ENCODE measurements around the gene UNC93A. TPM values are rescaled to one million over a fixed set of nuclear protein-coding genes. Genes with fewer than 3 reads are reported as not detected.

The UNC93A gene
- total and polyA plus RNA-seq, 2 donors (not counting 3 experiments of a cell fraction or from before 2014, with no cell fraction given), result not detected

DNA sequence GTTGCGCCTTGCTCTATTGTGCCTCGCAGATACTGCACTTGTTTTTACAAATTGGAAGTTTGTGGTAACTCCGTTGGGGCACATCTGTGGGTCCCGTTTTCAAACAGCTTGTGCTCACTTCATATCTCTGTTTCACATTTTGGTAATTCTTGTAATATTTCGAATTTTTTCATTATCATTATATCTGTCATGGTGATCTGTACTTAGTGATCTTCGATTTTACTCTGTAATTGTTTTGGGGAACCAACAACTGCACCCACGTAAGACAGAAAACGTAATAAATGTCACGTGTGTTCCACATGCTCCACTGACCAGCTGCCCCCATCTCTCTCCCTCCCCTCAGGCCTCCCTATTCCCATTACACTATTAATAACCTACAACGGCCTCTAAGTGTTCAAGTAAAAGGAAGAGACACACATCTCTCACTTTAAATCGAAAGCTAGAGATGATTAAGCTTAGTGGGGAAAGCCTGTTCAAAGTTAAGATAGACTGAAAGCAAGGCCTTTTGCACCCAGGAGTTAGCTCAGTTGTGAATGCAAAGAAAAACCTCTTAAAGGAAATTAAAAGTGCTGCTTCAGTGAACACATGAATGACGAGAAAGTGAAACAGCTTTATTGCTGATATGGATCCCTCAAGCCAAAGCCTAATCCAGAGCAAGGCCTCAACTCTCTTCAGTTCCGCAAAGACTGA is 60.7 kb downstream of the UNC93A start:
- Histone ChIP-seq H3K9me3 (replicated peaks; ENCODE audit: control insufficient read depth, insufficient read depth, low read length) (no peaks in the 10 kb centered on the region), H3K9me1 (replicated peaks; ENCODE audit: control insufficient read depth, extremely low read depth, insufficient read depth, low read length) (no peaks in the 10 kb centered on the region), H3K79me2 (ENCODE audit: control insufficient read depth, insufficient read depth, low read length) (no peaks in the 10 kb centered on the region), H3K4me1 (ENCODE audit: control insufficient read depth, extremely low read depth, insufficient read depth, low read length) (peaks cover 6% of the 10 kb centered on the region), H3K36me3 (ENCODE audit: control insufficient read depth in 2 of 2, extremely low read depth in 1 of 2, insufficient read depth in 2 of 2, low read length in 2 of 2) (no peaks in the 10 kb centered on the region), H3K4me2 (ENCODE audit: insufficient read depth, low read length) (peak overlapping the region; percentile 57), H3K27ac (ENCODE audit: insufficient read depth, low read depth, low read length) (no peak overlapping the region), H3K4me3 (replicated peaks in 1 of 3; ENCODE audit: insufficient read depth in 1 of 3, low read depth in 1 of 3, low read length in 3 of 3) (no peak overlapping the region), H3K9ac (replicated peaks; ENCODE audit: extremely low read depth, insufficient read depth, low read length) (no peak overlapping the region), H4K20me1 (replicated peaks; ENCODE audit: control insufficient read depth, extremely low read depth, insufficient read depth, low read length) (no peaks in the 10 kb centered on the region), H2AFZ (ENCODE audit: low read depth, low read length) (no peak overlapping the region), H3K27me3 (ENCODE audit: control insufficient read depth in 2 of 2, insufficient read depth in 2 of 2, low read length in 2 of 2) (peaks cover 0 to 5% of the 10 kb centered on the region in 2 experiments)
- no peak for DNase-seq (ENCODE audit: low read depth, low spot score)
- ChIA-PET POLR2A (interaction anchor here (0.7 kb wide), 1 partner anchor 631 kb away, joined by 4 read pairs; no protein-coding TSS in a partner anchor), CTCF (interaction anchor here (0.7 to 2.9 kb wide), 22 partner anchors 8 to 1071 kb away, joined by 3 to 17 read pairs (median 5); partner anchors contain the start of gene UNC93A)
- intact Hi-C loops (cut with micrococcal nuclease) (loop anchor here (2.0 kb wide), 2 partner anchors 61 to 127 kb away; partner anchors contain the start of gene UNC93A), dilution Hi-C loops (cut with MboI; ENCODE audit: extremely low pct_ligation_motif_present, low sequenced_read_pairs) (no loop called here)
- TF ChIP-seq GATA2 (IDR thresholded peaks at IDR 0.05; ENCODE audit: insufficient read depth, insufficient read length, low read depth, low read length) (no peak), EZH2 (IDR thresholded peaks at IDR 0.05; ENCODE audit: borderline replicate concordance, low read depth, low read length, severe bottlenecking) (no peak), POLR2A (IDR thresholded peaks at IDR 0.05; ENCODE audit: low read depth, low read length) (no peak), MYC (IDR thresholded peaks at IDR 0.05; ENCODE audit: low read depth, low read length) (no peak), FOS (IDR thresholded peaks at IDR 0.05; ENCODE audit: borderline replicate concordance, insufficient read depth, low read length) (no peak), JUN (IDR thresholded peaks at IDR 0.05; ENCODE audit: borderline replicate concordance, insufficient read depth, insufficient read length, low read depth) (no peak), POLR2AphosphoS5 (IDR thresholded peaks at IDR 0.05; ENCODE audit: insufficient read depth, low read depth, low read length) (no peak)
- TF ChIP-seq, protein P1, sequence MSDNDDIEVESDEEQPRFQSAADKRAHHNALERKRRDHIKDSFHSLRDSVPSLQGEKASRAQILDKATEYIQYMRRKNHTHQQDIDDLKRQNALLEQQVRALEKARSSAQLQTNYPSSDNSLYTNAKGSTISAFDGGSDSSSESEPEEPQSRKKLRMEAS (IDR thresholded peaks at IDR 0.05; ENCODE audit: insufficient read depth, insufficient read length), result no peak
- TF ChIP-seq, protein P2, sequence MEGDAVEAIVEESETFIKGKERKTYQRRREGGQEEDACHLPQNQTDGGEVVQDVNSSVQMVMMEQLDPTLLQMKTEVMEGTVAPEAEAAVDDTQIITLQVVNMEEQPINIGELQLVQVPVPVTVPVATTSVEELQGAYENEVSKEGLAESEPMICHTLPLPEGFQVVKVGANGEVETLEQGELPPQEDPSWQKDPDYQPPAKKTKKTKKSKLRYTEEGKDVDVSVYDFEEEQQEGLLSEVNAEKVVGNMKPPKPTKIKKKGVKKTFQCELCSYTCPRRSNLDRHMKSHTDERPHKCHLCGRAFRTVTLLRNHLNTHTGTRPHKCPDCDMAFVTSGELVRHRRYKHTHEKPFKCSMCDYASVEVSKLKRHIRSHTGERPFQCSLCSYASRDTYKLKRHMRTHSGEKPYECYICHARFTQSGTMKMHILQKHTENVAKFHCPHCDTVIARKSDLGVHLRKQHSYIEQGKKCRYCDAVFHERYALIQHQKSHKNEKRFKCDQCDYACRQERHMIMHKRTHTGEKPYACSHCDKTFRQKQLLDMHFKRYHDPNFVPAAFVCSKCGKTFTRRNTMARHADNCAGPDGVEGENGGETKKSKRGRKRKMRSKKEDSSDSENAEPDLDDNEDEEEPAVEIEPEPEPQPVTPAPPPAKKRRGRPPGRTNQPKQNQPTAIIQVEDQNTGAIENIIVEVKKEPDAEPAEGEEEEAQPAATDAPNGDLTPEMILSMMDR (IDR thresholded peaks at IDR 0.05; ENCODE audit: extremely low read depth in 1 of 2, insufficient read depth in 1 of 2, low read depth in 1 of 2, low read length in 2 of 2), result no peak
- BruUV-seq (replicated peaks), result no TSS peak
- FAIRE-seq, result no peak
